Measurements from ENCODE around the gene PCNX1.

DNA sequence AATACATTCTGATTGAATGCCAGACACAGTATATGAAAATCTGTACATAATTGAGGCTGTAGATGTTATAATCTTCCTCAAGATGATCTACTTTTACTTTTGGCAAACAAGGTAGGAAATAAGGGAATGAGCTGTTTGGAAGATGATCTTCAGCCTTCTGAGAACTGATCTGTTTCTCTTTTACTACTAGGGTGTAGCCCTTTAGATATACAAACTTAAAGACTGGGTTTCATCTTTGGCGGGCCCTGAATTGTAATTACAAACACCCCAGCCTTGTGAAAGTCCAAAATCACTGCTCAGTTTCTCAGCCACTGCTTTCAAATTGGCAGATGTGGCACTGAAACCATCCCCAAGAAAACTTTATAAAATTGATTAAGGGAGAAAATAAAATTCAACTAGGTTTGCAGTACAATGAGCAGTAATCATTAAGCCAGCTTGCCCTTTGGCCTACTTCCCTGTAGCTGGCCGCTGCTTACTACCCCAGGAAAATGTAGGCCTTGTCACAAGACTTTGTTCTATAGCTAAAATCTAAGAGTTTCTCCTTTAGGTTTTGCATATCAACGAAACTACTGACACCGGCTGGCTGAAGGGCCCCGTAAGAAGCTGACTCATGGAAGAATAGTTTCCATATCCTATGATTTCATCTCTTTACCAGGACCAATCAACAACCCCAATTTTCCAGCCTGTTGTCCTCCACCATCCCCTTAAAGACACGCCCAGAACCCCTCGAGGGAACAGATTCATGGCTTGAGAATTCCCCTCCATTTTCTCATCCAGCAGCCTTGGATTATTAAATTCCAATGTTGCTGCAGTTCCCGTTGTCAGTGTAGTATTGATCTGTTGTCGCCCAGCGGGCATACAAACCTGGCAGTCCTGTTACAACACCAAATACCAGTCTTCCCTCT lies 210.8 kb downstream of the PCNX1 start:
- TF ChIP-seq, protein P1, sequence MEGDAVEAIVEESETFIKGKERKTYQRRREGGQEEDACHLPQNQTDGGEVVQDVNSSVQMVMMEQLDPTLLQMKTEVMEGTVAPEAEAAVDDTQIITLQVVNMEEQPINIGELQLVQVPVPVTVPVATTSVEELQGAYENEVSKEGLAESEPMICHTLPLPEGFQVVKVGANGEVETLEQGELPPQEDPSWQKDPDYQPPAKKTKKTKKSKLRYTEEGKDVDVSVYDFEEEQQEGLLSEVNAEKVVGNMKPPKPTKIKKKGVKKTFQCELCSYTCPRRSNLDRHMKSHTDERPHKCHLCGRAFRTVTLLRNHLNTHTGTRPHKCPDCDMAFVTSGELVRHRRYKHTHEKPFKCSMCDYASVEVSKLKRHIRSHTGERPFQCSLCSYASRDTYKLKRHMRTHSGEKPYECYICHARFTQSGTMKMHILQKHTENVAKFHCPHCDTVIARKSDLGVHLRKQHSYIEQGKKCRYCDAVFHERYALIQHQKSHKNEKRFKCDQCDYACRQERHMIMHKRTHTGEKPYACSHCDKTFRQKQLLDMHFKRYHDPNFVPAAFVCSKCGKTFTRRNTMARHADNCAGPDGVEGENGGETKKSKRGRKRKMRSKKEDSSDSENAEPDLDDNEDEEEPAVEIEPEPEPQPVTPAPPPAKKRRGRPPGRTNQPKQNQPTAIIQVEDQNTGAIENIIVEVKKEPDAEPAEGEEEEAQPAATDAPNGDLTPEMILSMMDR (IDR thresholded peaks at IDR 0.05): no peak
- TF ChIP-seq EP300 (IDR thresholded peaks at IDR 0.05): no peak
